HG03108 (cell line): ENCODE data around the gene AP1S1.
"Not testable (repeated sequence)": the region's sequence is repeated elsewhere in the genome, so short reads cannot be mapped to it uniquely, and the experiment has no call there.

Experiments used
- ATAC-seq: cut with Tn5 transposase; IDR thresholded peaks from one replicate; pipeline ENCODE4 v1.9.1; 2021; ENCODE audit warnings: moderate library complexity; ENCODE audit not compliant: unreplicated experiment

The AP1S1 gene

GRCh38 chr7:101199522-101199921, 45.2 kb downstream of the AP1S1 start:
- ATAC-seq: not testable (repeated sequence)

DNA sequence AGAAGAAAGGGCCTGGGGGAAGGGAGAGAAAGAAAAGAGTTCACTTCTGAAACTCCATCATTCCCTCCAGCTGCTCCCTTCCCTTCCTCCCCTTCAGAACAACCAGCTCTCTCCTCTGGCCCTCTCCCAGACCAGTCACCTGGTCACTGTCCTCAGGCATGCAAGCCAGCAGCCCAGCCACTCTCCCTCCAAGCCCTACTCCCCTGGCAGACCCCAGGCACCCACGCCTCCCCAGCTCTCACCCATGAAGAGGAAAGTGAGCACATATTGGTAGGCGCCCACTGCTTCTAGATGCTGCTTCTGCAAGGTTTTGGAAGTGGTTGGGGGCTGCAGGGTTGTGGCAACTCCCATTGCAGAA, 46.2 kb downstream of the AP1S1 start:
- no peak for ATAC-seq

GRCh38 chr7:101200862-101201599, 46.8 kb downstream of the AP1S1 start, which contains the start of gene MOGAT3:
Gene MOGAT3, minus strand, starts transcription at chr7:101201036. Its CDS starts 182 bp downstream, at chr7:101200854.
- no peak for ATAC-seq

DNA sequence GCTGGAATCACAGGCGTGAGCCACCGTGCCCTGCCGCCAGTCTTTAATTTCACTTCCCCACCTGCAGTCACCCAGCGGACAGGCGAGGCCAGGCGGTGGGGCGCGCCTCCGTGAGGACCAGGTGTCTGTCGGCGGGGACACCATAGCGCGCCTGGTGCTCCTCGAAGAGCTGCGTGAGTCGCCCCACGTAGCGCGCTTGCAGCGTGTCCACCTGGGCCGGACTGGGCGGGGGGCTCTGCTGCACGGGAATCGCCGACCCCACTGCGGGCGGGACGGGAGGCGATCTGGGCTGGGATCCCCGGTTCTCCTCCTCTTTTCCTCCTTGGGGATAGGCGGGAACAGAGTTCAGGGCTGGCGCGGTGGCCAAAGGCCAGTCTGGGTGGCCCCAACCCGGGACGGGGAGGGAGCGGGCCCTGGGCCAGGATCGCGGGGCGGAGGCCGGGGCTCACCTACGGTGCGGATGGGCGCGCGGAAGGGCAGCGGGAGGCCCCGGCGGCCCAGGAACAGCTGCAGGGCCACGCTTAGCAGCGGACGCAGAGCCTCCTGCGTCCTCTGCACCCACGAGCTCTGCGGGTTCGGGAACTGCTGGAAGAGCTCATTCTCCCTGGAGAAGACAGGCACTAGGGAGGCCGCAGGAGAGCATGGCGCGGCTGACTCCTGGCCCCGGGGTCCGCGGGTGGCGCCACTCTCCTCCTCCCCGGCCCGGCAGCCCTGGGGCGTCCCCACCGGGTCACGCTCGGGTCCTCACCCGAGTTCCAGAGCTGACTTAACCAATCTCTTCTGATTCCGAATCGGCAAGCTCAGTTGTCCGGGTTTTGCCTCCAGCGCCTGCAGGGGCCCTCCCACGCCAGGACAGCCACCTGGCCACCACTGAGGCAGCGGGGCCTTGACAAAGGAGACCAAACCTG, 47.7 kb downstream of the AP1S1 start:
- no peak for ATAC-seq

GRCh38 chr7:101202603-101202918, 48.3 kb downstream of the AP1S1 start:
- no peak for ATAC-seq

DNA sequence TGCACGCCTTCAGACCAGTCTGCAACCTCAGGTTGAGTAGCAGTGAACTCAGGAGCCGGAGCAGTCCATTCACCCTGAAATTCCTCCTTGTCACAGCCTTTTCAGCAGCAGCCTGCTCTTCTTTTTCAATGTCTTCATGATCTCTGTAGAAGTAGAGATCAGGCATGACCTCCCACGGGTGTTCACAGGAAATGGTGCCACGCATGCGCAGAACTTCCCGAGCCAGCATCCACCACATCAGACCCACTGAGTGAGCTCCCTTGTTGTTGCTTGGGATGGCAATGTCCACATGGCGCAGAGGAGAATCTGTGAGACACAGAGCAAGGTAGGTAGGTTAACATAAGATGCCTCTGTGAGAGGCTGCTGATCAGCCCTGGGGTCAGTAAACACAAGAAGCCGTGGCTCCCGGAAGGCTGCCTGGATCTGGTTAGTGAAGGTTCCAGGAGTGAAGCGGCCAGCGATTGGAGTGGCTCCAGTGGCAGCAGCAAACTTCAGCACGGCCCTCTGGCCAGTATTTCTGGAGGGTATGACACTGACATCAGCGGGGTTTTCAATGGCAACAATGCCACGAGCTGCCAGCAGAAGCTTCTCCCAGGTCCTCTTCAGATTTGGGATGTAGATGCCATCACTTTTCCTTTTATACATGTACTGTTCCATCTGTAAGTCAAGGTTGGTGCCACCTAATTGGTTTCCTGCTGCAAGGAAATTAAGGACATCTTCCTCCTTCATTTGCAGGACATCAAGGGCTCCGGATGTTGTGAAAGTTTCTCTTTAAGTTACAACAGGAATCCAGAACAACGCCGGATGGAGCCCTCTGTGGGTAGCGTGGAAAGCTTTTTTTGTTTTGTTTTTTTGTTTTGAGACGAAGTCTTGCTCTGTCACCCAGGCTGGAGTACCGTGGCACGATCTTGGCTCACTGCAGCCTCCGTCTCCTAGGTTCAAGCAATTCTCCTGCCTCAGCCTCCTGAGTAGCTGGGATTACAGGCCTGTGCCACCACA, 49.8 kb downstream of the AP1S1 start:
- not testable (repeated sequence) for ATAC-seq

DNA sequence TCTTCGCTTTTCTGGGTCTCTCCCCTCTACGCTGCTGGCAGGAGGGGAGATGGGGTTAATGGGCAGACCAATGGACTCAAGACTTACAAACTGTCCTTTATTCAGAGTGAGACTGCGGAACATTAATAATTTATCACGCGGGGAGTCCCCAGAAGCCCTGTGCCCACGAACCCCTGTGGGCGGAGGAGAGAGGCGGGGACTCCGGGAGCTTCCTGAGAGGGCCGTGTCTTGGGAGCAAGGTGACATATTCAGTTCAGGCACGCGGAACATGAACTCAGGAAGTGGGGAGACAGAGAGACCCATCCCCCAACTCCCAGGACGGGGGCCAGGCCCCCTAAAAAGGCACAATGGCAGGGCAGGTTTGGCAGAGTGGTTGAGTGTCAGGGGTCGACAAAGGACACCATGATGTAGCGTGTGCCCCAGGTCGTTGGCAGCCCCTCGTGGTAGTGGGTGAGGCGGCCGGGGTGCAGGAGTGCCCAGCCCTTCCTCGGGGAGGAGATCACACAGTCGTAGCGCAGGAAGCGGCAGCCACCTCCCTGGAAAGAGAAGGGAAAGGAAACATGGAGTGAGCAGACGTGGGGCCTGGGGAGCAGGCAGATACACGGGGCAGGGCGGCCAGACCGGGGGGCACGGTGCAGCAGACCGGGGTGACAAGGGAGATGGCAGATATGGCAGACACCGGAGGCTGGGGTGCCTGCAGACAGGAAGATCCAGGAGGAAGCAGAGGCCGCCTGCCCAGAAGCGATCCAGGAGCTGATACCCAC, 51.8 kb downstream of the AP1S1 start:
- no peak for ATAC-seq

GRCh38 chr7:101206665-101207042, 52.4 kb downstream of the AP1S1 start:
- no peak for ATAC-seq

DNA sequence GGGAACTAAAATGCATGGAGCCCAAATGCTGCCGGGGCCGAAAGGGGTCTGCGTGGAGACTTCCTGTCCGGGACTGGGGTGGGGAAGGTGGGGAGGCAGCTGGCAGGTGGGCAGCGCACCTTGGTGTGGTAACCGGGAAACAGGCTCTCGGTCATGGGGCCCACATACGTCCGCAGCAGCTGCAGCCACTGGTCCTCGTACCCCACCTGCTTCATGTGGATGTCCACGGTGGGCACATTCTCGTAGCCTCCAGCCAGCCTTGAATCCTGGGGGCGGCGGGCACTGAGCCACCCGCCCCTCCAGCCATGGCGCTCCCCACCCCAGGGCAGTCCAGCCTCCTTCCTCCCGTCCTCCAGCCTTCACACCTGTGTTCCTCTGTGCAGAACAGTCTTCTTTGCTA, 53.2 kb downstream of the AP1S1 start:
- no peak for ATAC-seq

DNA sequence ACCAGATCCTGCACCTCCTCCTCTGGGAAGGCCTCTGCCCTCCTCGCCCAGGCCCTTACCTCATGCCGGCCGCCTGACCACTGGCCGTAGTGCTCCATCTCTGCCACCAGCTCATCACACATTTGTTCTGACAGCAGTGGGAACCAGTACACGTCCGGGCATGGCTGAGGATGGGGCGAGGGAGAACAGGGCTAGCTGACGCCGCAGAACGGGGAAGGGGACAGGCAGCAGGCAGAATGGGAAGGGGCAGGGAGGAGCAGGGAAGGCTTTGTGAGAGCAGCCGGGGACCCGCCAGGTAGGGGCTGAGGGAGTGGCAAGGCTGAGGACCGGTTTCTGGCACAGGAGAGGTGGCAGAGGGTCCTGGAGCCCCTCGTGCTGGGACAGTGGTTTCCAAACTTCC, 54.5 kb downstream of the AP1S1 start:
- ATAC-seq: no peak

DNA sequence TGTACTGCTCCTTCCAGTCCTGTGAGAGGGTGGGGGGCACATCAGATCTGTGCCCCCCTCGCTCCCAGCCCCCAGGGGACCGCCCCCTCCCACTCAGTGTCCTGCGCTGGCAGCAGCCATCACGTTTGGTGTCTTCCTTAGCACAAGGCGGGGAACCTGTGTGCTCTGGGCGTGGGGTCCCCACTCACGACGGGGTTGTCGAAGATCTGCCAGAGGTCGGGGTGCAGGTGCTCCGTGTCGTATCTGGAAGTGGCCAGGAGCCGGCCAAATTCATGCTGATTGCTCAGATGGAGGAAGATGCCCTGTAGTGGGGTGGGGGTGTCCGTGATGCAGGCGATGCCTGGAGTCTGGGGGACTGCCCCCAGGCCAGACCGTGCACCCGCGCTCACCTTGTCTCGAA, 55.9 kb downstream of the AP1S1 start:
- no peak for ATAC-seq
